SW 1271 (cell line): Measurements from ENCODE around the gene GNGT2.
"Not testable (repeated sequence)": the region's sequence is repeated elsewhere in the genome, so short reads cannot be mapped to it uniquely, and the experiment has no call there.

Experiments
- DNase-seq, 2 experiments: peaks; one replicate each; lab custom pipeline; 2025; lab: John Stamatoyannopoulos, UW

The GNGT2 gene

DNA sequence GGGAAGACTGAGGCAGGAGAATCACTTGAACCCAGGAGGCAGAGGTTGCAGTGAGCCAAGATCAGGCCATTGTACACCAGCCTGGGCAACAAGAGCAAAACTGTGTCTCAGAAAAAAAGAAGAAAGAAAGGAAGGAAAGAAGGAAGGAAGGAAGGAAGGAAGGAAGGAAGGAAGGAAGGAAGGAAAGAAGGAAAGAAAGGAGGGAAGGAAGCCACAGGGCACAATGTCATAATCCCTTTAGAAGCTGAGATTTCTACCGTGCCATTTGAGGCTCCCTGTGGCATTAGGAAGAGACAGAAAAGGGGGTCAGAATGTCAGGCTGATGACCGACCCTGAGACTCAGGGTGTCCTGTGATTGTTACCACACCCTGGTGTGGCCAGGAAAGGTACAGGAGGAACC, 6.6 kb downstream of the GNGT2 start:
- DNase-seq: no peak

DNA sequence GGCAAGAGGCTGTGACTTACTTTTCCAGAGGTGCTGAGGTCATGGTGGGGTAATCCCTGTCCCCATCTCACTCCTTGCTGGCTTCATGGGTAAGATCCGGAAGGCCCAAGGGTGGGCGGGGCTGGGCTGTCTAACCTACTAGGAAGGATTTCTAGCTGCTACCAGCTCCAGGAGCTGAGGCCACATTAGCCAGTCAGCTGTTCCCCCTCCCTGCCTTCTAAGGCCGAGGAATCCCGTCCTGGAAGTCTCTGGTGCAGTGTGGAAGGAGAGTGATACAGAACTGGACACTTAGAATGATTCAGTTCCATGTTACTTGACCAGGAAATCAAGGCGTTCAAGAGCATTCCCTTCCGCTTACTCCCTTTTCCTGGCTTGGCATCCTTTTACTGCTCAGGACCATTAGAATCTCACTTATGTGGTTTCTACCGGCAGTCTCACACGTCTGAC, 8.9 kb downstream of the GNGT2 start:
- DNase-seq: no peak

GRCh38 chr17:49200423-49201083, 9.8 kb downstream of the GNGT2 start:
- no peak for DNase-seq

DNA sequence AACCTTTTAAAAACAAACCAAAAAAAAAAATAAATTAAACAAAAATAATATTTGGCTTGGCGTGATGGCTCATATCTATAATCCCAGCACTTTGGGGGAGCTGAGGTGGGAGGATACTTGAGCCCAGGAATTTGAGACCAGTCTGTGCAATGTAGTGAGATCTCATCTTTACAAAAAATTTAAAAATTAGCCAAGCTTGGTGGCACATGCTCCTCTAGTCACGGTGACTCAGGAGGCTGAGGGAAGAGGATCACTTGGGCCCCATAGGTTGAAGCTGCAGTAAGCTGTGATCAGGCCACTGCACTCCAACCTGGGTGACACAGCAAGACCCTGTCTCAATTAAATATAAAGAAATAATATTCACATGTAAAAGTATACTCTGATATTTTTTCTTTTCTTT, 12.2 kb downstream of the GNGT2 start:
- no peak for DNase-seq

GRCh38 chr17:49197346-49197998, 12.9 kb downstream of the GNGT2 start:
- no peak for DNase-seq

DNA sequence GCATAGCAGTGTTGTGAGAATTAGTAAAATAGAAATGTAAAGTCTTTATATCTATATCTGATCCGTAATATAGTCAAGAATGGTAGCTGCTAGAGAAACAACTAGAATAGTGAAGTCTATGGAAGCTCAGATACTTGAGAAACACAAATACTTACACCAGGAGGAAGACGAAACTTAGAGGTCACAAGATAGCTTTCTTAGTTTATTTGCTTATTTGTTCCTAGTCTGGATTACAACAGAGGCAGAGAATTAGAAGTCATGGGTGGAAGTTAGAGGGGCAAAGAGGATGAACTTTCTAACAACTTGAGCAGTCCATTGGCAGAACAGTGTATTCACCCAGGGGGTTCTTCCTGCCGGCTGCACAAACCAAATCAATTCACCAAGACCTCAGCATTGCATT, 13.9 kb downstream of the GNGT2 start:
- DNase-seq: no peak

GRCh38 chr17:49195751-49196150, 14.6 kb downstream of the GNGT2 start:
- DNase-seq: no peak

DNA sequence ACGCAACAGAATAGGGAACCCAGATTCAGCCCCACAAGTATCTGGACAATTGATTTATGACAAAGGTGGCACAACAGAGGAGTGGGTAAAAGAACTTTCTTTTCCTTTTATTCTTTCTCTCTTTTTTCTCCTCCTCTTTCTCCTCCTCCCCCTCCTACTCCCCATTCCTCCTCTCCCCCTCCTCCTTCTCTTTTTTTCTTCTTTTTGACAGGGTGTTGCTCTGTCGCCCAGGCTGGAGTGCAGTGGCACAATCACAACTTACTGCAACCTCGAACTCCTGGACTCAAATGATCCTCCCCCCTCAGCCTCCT, 16.1 kb downstream of the GNGT2 start:
- no peak for DNase-seq

DNA sequence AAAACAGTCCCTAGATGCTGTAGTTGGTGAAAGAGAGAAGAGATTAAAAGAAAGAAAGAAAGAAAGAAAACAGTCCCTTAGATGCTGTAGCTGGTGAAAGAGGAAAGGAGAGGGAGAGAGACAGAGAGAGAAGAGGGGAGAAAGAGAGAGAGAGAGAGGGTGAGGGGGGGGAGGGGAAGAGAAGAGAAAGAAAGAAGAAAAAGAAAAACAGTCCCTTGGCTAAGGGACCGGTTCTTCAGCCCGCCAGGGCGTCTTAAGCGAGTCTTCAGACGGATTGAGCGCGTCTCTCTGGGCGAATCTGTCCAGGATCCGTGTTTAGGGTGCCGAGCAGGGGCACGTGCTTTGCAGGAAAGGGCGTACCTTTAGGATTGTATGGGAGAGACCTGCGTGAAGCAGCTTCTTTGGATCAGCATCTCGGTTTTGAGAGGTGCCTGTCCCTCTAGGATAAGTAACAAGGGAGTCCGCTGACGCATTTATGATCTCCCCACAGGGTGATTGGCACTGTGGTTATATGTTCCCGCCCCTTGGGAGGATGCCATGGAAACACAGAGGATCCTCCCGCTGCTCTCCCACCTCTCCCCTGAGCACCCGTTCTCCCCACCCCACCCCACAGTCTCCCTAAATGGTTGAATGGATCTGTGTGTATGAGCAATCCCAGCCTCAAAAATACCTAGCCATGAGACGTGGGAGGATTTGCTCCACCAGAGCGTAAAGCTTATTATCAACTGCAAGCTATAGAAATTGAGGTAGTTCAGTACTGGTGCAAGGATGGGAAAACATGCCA, 16.7 kb downstream of the GNGT2 start:
- DNase-seq: no peak

GRCh38 chr17:49191917-49192741, 18.2 kb downstream of the GNGT2 start:
- peak; percentile 94 to 99 for DNase-seq

- DNase-seq: no peak
Measured at GRCh38 chr17:49191409-49191916, 18.9 kb downstream of the GNGT2 start.

DNA sequence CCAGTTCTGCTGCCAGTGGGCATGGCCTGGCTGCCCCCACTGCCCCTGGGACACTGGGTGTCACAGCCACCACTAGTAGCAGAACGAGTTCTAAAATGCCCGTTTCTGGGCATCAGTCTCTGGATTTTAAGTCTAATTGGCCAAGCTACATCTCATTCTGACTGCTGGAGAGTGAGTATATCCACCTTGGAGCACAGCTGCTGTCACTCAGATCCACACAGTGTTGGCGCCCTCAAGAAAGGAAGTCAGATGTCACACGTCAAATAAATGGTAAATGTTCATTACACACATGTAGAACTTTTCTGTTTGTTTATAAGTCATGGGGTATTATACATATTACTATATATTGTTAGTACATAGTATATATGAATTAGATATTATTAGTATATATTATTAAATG, 19.4 kb downstream of the GNGT2 start:
- DNase-seq: no peak

DNA sequence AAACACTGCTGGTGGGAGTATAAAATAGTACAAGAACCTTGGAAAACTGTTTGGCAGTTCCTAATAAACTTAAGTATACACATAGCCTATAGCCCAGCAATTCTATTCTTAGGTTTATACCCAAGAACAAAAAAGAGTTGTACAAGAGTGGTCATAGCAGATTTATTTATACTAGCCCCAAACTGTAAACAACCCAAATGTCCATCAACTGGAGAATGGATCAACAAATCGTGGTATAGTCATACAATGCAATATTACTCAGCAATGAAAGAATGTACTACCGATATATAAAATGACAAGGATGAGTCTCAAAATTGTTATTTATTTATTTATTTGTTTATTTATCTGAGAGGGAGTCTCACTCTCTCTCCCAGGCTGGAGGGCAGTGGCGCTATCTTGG, 23.1 kb downstream of the GNGT2 start:
- no peak for DNase-seq

DNA sequence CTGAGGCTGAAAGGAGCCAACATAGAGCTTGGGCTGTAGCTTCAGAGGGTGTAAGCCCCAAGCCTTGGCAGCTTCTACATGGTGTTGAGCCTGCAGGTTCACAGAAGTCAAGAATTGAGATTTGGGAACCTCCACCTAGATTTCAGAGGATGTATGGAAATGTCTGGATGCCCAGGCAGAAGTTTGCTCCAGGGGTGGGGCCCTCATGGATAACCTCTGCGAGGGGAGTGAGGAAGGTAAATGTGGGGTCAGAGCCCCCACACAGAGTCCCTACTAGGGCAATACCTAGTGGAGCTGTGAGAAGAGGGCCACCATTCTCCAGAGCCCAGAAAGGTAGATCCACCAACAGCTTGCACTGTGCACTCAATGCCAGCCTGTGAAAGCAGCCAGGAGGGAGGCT, 25.0 kb downstream of the GNGT2 start:
- DNase-seq: not testable (repeated sequence)

- DNase-seq: not testable (repeated sequence)
Measured at GRCh38 chr17:49184522-49184921, 25.9 kb downstream of the GNGT2 start.

- DNase-seq: no peak
Measured at GRCh38 chr17:49183801-49184200, 26.6 kb downstream of the GNGT2 start.

DNA sequence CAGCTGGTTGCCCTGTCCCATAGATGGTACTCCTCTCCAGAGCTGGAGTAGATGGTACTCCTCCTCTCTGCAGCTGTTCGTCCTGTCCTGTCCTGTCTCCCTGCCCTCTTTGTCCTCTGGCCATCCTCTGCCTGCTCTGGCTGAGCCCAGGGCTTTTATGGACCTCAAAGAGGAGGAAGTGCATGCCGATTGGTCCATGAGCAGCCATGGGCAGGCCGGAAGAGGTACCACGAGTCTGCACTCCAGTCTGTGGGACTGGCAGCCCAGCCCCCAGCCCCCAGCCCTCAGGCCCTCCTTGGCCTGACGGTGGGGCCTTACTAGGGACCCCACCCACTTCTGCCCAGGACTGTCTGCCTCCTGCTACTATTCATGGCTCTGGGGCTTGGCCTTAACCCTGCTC, 27.0 kb downstream of the GNGT2 start:
- DNase-seq: no peak

DNA sequence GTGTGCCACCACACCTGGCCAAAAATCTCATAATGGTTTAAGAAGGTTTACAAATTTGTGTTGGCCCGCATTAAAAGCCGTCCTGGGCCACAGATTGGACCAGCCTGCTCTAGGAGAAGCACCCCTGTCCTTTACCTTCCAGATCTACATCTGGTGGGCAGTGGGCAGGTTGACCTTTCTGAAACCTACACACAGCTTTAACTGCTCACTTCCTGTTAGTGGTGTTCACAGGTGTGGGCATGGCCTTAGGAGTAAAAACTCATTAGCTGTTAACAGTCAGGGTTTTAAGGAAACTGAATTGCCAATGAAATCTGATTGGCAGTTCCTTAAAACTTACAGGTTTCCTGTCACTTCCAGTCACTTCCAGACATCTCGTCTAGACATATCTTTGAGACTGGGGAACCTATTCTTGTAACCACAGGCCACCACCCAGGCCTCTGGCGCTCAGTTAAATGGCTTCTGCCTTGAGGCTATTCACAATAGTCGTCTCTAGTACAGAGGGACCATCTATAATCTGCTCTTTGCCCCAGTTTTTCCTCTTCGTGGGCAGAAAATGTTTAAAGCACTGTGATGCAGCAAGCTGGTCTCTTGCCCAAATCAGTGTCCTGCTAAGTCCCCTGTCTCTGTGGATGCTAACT, 29.3 kb downstream of the GNGT2 start:
- no peak for DNase-seq

GRCh38 chr17:49180303-49180702, 30.1 kb downstream of the GNGT2 start:
- DNase-seq: peak in 1 of 2 experiments; percentile 62

DNA sequence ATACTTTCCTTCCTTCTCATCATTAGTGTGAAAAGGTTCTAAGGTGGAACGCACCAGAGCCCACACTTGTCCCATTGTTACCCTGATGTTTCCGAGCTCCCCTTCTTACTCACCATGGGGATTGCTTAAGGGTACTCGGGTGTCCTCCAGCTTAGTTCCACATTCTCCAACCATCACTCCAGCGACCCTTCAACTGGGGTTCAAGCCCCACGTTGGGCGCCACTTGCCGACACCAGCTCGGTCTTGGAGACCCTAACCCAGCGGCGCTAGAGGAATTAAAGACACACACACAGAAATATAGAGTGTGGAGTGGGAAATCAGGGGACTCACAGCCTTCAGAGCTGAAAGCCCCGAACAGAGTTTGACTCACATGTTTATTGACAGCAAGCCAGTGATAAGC, 34.4 kb downstream of the GNGT2 start:
- DNase-seq: not testable (repeated sequence)

DNA sequence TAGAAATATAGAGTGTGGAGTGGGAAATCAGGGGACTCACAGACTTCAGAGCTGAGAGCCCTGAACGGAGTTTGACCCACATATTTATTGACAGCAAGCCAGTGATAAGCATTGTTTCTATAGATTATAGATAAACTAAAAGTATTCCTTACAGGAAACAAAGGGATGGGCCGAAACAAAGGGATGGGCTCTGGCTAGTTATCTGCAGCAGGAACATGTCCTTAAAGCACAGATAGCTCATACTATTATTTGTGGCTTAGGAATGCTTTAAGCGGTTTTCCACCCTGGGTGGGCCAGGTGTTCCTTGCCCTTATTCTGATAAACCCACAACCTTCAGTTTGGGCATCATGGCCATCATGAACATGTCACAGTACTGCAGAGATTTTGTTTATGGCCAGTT, 39.7 kb downstream of the GNGT2 start:
- DNase-seq: not testable (repeated sequence)

GRCh38 chr17:49170216-49170615, 40.2 kb downstream of the GNGT2 start:
- no peak for DNase-seq
